ENCODE measurements around the gene CEND1. TPM values are rescaled to one million over a fixed set of nuclear protein-coding genes. Genes with fewer than 3 reads are reported as not detected.
A peak's percentile ranks its signal among the peaks of the same experiment; 100 is the strongest.

Gene CEND1
- total RNA-seq, 1 experiment from 2014 or later = 0.81 TPM

DNA sequence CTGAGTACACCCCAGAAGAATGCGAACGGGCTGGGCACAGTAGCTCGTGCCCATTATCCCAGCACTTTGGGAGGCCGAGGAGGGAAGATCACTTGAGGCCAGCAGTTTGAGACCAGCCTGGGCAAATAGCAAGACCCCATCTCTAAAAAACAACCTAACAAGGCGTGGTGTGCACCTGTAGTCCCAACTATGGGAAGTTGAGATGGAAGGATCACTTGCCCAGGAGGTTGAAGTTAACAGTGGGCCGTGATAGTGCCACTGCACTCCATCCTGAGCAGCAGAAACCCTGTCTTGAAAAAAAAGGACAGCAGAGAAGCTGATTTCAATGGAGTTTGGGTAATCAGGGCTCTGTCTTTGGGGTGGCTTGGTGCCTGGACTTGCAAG, 23.2 kb upstream of the CEND1 start:
- no peaks in the 10 kb centered on the region for H3K9me3 ChIP-seq (ENCODE audit: control insufficient read depth, low read depth, low read length)
- no peak overlapping the region for H4K5ac ChIP-seq (ENCODE audit: insufficient read length, low read depth, low read length)
- H3K14ac ChIP-seq (ENCODE audit: insufficient read depth, low read length) = no peak overlapping the region
- no peaks in the 10 kb centered on the region; the same call in 1 of the 2 replicates for H3K27me3 Mint-ChIP-seq (ENCODE audit: low read depth)
- H3T11ph ChIP-seq (ENCODE audit: low read length) = no peak overlapping the region
- no peaks in the 10 kb centered on the region for H4K20me1 ChIP-seq (ENCODE audit: control insufficient read depth, insufficient read depth, insufficient read length)
- H3K27me3 ChIP-seq (ENCODE audit: insufficient read depth, low read length) = no peaks in the 10 kb centered on the region
- no peak overlapping the region for H3K9ac ChIP-seq (ENCODE audit: extremely low read depth, insufficient read length, low read length)
- no peaks in the 10 kb centered on the region for H3K4me1 ChIP-seq (ENCODE audit: insufficient read depth, low read length)
- H3K79me2 ChIP-seq (ENCODE audit: insufficient read depth, low read length) = peaks cover 10% of the 10 kb centered on the region; the same call in 1 of the 2 replicates
- no peak overlapping the region for H3K4me3 Mint-ChIP-seq
- H2AFZ ChIP-seq (ENCODE audit: low read length) = no peak overlapping the region
- H4K8ac ChIP-seq (replicated peaks; ENCODE audit: insufficient read length, low read depth, low read length) = no peak overlapping the region
- no peaks in the 10 kb centered on the region for H3K9me3 Mint-ChIP-seq
- H3K79me1 ChIP-seq (ENCODE audit: insufficient read depth, low read depth, low read length, poor library complexity, severe bottlenecking) = peaks cover 9% of the 10 kb centered on the region
- no peak overlapping the region for H3K23ac ChIP-seq (ENCODE audit: insufficient read length, low read depth, low read length)
- peak overlapping the region in 1 of 3 experiments; percentile 84; a peak in 1 of 7 replicates for H3K27ac Mint-ChIP-seq
- H2BK120ac ChIP-seq (ENCODE audit: low read depth, low read length, poor library complexity, severe bottlenecking) = no peak overlapping the region
- H3K4me2 ChIP-seq (ENCODE audit: insufficient read depth, insufficient read length, low read length) = no peak overlapping the region
- H2BK20ac ChIP-seq (ENCODE audit: low read depth, low read length, poor library complexity, severe bottlenecking) = no peak overlapping the region
- peaks cover 12% of the 10 kb centered on the region for H3K23me2 ChIP-seq (ENCODE audit: insufficient read length, low read depth, low read length, poor library complexity, severe bottlenecking)
- H3K4ac ChIP-seq (ENCODE audit: low read depth, low read length) = no peak overlapping the region
- H3K56ac ChIP-seq (ENCODE audit: insufficient read length, low read depth, low read length) = no peak overlapping the region
- no CpG with 5 or more reads among the region's 6 CpGs for WGBS (ENCODE audit: extremely low coverage, insufficient read length, low lambda C conversion rate)
- H2AK5ac ChIP-seq (ENCODE audit: insufficient read length, low read length) = no peak overlapping the region
- TF ChIP-seq, protein P1, sequence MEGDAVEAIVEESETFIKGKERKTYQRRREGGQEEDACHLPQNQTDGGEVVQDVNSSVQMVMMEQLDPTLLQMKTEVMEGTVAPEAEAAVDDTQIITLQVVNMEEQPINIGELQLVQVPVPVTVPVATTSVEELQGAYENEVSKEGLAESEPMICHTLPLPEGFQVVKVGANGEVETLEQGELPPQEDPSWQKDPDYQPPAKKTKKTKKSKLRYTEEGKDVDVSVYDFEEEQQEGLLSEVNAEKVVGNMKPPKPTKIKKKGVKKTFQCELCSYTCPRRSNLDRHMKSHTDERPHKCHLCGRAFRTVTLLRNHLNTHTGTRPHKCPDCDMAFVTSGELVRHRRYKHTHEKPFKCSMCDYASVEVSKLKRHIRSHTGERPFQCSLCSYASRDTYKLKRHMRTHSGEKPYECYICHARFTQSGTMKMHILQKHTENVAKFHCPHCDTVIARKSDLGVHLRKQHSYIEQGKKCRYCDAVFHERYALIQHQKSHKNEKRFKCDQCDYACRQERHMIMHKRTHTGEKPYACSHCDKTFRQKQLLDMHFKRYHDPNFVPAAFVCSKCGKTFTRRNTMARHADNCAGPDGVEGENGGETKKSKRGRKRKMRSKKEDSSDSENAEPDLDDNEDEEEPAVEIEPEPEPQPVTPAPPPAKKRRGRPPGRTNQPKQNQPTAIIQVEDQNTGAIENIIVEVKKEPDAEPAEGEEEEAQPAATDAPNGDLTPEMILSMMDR (conservative IDR thresholded peaks at IDR 0.05) = no peak
- no peak overlapping the region for H4K91ac ChIP-seq (ENCODE audit: insufficient read length, low read depth, low read length)
- H2BK12ac ChIP-seq (ENCODE audit: insufficient read length, low read depth, low read length) = no peak overlapping the region
- DNase-seq = no peak
- H2BK5ac ChIP-seq (ENCODE audit: insufficient read length, low read length) = no peak overlapping the region
- peaks cover 12 to 34% of the 10 kb centered on the region in 2 experiments for H3K4me1 Mint-ChIP-seq
- H3K36me3 Mint-ChIP-seq (ENCODE audit: insufficient read depth in 1 of 3, low read depth in 3 of 3) = peaks cover 29 to 40% (median 30%) of the 10 kb centered on the region in 3 experiments
- H3K18ac ChIP-seq (ENCODE audit: insufficient read length, low read depth, low read length) = no peak overlapping the region
- no peak overlapping the region for H3K27ac ChIP-seq (ENCODE audit: insufficient read length, low read depth, low read length)
- H2BK15ac ChIP-seq (ENCODE audit: low read depth, low read length) = no peak overlapping the region

Data from H9 (cell line).